ENCODE results near the gene NRXN3.
"Not testable (repeated sequence)": the region's sequence is repeated elsewhere in the genome, so short reads cannot be mapped to it uniquely, and the experiment has no call there.

DNA sequence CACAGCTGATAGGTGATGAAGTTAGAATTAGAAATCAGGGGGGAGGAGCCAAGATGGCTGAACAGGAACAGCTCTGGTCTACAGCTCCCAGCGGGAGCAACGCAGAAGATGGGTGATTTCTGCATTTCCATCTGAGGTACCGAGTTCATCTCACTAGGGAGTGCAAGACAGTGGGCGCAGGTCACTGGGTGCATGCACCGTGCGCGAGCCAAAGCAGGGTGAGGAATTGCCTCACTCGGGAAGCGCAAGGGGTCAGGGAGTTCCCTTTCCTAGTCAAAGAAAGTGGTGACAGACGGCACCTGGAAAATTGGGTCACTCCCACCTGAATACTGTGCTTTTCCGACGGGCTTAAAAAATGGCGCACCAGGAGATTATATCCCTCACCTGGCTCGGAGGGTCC lies 1597.5 kb downstream of the NRXN3 start:
- TF ChIP-seq POLR2A (IDR thresholded peaks at IDR 0.05) = not testable (repeated sequence)
- TF ChIP-seq, protein P1, sequence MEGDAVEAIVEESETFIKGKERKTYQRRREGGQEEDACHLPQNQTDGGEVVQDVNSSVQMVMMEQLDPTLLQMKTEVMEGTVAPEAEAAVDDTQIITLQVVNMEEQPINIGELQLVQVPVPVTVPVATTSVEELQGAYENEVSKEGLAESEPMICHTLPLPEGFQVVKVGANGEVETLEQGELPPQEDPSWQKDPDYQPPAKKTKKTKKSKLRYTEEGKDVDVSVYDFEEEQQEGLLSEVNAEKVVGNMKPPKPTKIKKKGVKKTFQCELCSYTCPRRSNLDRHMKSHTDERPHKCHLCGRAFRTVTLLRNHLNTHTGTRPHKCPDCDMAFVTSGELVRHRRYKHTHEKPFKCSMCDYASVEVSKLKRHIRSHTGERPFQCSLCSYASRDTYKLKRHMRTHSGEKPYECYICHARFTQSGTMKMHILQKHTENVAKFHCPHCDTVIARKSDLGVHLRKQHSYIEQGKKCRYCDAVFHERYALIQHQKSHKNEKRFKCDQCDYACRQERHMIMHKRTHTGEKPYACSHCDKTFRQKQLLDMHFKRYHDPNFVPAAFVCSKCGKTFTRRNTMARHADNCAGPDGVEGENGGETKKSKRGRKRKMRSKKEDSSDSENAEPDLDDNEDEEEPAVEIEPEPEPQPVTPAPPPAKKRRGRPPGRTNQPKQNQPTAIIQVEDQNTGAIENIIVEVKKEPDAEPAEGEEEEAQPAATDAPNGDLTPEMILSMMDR (IDR thresholded peaks at IDR 0.05) = not testable (repeated sequence)

Data from body of pancreas (tissue), 4 donors.